ENCODE measurements around the gene NINL.
A peak's percentile ranks its signal among the peaks of the same experiment; 100 is the strongest.

NINL gene

DNA sequence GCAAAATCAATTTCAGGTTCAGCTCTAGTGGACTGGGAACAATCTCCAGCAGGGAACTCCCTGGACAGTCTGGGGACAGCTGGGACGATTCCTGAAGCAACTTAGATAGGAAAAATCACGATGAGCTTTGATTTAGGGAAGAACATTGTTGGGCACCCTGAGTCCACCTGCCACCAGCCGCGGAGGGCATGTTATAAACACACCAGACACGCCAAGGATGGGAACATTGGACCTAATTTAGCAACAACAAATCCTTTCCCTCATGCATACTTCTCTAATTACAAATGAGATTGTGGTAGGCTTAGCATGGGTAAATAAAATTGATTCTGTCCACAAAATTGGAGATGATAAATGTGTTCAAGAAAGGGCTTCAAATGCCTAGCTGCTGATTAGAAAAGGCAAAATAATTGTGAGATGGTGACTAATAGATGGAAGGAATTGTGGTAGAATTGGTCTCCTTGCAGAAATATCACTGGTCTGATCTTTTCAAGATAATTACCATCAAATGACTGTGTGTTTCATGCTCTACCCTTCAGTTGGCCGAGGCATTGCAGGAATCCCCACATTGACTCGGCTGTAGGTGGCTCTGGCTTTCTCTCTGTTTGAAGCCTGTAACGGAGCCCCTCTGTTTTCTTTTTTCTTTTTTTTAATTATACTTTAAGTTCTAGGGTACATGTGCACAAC, 44.6 kb upstream of the NINL start:
- H3K9me2 ChIP-seq (replicated peaks; ENCODE audit: control insufficient read depth, low read length) = no peaks in the 10 kb centered on the region
- H3K4me1 ChIP-seq (ENCODE audit: control insufficient read depth, low read length) = peaks cover 7% of the 10 kb centered on the region
- no peak overlapping the region for H3K4me3 ChIP-seq (ENCODE audit: low read length)
- no peaks in the 10 kb centered on the region for H4K20me1 ChIP-seq (ENCODE audit: control insufficient read depth, insufficient read depth, low read depth, low read length)
- H3K36me3 ChIP-seq (ENCODE audit: control insufficient read depth, low read length) = peaks cover 17% of the 10 kb centered on the region
- H3K4me2 ChIP-seq (ENCODE audit: low read length) = no peak overlapping the region
- peaks cover 21% of the 10 kb centered on the region for H3K79me2 ChIP-seq (ENCODE audit: control insufficient read depth, low read length)
- H3K27me3 ChIP-seq (ENCODE audit: control insufficient read depth, low read length) = no peaks in the 10 kb centered on the region
- 0 out of 2 replicates have a peak, but pooled peaks cover 3% of the 10 kb centered on the region for H3K9me3 ChIP-seq (ENCODE audit: control insufficient read depth, insufficient read depth, low read length)
- H3K27ac ChIP-seq (ENCODE audit: low read depth, low read length) = no peak overlapping the region
- no peak for TF ChIP-seq EZH2phosphoT487 (IDR thresholded peaks at IDR 0.05; ENCODE audit: borderline replicate concordance, low read length)
- TF ChIP-seq, protein P1, sequence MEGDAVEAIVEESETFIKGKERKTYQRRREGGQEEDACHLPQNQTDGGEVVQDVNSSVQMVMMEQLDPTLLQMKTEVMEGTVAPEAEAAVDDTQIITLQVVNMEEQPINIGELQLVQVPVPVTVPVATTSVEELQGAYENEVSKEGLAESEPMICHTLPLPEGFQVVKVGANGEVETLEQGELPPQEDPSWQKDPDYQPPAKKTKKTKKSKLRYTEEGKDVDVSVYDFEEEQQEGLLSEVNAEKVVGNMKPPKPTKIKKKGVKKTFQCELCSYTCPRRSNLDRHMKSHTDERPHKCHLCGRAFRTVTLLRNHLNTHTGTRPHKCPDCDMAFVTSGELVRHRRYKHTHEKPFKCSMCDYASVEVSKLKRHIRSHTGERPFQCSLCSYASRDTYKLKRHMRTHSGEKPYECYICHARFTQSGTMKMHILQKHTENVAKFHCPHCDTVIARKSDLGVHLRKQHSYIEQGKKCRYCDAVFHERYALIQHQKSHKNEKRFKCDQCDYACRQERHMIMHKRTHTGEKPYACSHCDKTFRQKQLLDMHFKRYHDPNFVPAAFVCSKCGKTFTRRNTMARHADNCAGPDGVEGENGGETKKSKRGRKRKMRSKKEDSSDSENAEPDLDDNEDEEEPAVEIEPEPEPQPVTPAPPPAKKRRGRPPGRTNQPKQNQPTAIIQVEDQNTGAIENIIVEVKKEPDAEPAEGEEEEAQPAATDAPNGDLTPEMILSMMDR (IDR thresholded peaks at IDR 0.05; ENCODE audit: low read depth, low read length, poor library complexity, severe bottlenecking) = no peak
- H3F3A ChIP-seq (ENCODE audit: control insufficient read depth, insufficient read depth) = no peaks in the 10 kb centered on the region

DNA sequence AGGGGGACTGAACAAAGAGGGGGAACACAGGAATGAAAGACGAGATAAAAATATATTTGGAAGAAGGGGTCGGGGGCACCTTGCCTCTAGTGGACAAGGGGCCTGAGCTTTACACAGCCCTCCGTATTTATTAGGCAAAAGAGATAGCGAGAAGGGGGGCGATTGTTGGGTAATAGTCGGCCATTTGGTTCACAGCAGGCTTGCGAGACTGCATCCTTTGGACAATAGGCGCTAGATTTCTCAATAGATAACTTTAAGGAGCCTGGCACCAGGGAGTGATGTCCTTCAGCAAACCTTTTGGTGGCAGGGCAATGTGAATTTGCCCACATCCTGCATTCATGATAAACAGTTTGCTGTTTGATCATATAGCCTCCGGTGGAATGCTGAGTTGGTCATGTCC, 41.4 kb upstream of the NINL start:
- no peaks in the 10 kb centered on the region for H3K9me2 ChIP-seq (replicated peaks; ENCODE audit: control insufficient read depth, low read length)
- H3K4me1 ChIP-seq (ENCODE audit: control insufficient read depth, low read length) = peaks cover 23% of the 10 kb centered on the region
- H3K79me2 ChIP-seq (ENCODE audit: control insufficient read depth, low read length) = peaks cover 48% of the 10 kb centered on the region
- no peak overlapping the region for H3K27ac ChIP-seq (ENCODE audit: low read depth, low read length)
- H3F3A ChIP-seq (ENCODE audit: control insufficient read depth, insufficient read depth) = no peaks in the 10 kb centered on the region
- TF ChIP-seq, protein P1 (IDR thresholded peaks at IDR 0.05; ENCODE audit: low read depth, low read length, poor library complexity, severe bottlenecking) = no peak
- no peak for TF ChIP-seq EZH2phosphoT487 (IDR thresholded peaks at IDR 0.05; ENCODE audit: borderline replicate concordance, low read length)
- H3K4me2 ChIP-seq (ENCODE audit: low read length) = no peak overlapping the region
- H3K4me3 ChIP-seq (ENCODE audit: low read length) = no peak overlapping the region
- peaks cover 11% of the 10 kb centered on the region for H3K36me3 ChIP-seq (ENCODE audit: control insufficient read depth, low read length)
- H3K9me3 ChIP-seq (ENCODE audit: control insufficient read depth, insufficient read depth, low read length) = 0 out of 2 replicates have a peak, but pooled peaks cover 3% of the 10 kb centered on the region
- H4K20me1 ChIP-seq (ENCODE audit: control insufficient read depth, insufficient read depth, low read depth, low read length) = no peaks in the 10 kb centered on the region
- H3K27me3 ChIP-seq (ENCODE audit: control insufficient read depth, low read length) = no peaks in the 10 kb centered on the region

DNA sequence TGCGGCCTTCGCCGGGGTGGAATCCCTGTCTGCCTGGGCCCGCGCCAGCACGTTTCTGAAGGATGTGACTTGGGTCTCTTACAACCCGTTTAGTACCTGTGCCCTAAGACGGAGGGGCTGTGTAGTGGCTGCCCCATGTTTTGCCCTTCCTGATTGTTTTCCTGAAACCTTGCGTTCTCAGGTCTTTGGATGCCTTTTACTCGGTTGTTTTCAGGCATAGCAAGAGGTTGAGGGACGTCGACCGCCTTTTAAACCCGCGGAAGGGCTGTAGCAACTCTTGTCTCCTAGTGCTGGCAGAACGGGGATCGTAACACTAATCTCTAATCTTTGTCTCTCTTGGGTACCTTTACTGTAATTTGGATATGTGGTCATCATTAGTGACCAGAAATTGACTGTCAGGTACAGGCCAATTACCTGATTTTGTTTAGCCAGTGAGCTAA, 39.2 kb upstream of the NINL start:
- Histone ChIP-seq H3F3A (ENCODE audit: control insufficient read depth, insufficient read depth) (no peaks in the 10 kb centered on the region), H3K9me3 (ENCODE audit: control insufficient read depth, insufficient read depth, low read length) (0 out of 2 replicates have a peak, but pooled peaks cover 3% of the 10 kb centered on the region), H3K79me2 (ENCODE audit: control insufficient read depth, low read length) (peaks cover 69% of the 10 kb centered on the region), H4K20me1 (ENCODE audit: control insufficient read depth, insufficient read depth, low read depth, low read length) (peaks cover 3% of the 10 kb centered on the region; the same call in 1 of the 2 replicates), H3K4me2 (ENCODE audit: low read length) (peak overlapping the region; percentile 80), H3K4me1 (ENCODE audit: control insufficient read depth, low read length) (peaks cover 40% of the 10 kb centered on the region), H3K9me2 (replicated peaks; ENCODE audit: control insufficient read depth, low read length) (no peaks in the 10 kb centered on the region), H3K27ac (ENCODE audit: low read depth, low read length) (peak overlapping the region; percentile 85), H3K4me3 (ENCODE audit: low read length) (peak overlapping the region; percentile 95), H3K36me3 (ENCODE audit: control insufficient read depth, low read length) (peaks cover 23% of the 10 kb centered on the region), H3K27me3 (ENCODE audit: control insufficient read depth, low read length) (no peaks in the 10 kb centered on the region)
- TF ChIP-seq EZH2phosphoT487 (IDR thresholded peaks at IDR 0.05; ENCODE audit: borderline replicate concordance, low read length) = no peak
- TF ChIP-seq, protein P1 (IDR thresholded peaks at IDR 0.05; ENCODE audit: low read depth, low read length, poor library complexity, severe bottlenecking) = no peak

Data from DOHH2 (cell line).